Superior temporal gyrus (tissue), 1 donor: ENCODE data around the gene MEP1B.
A peak's percentile ranks its signal among the peaks of the same experiment; 100 is the strongest.
"Not testable (repeated sequence)": the region's sequence is repeated elsewhere in the genome, so short reads cannot be mapped to it uniquely, and the experiment has no call there.

ENCODE experiments used
- DNase-seq: peaks from one replicate; pipeline ENCODE4 v3.0.0-alpha.2; 2016; ENCODE audit errors: extremely low spot score

MEP1B gene

DNA sequence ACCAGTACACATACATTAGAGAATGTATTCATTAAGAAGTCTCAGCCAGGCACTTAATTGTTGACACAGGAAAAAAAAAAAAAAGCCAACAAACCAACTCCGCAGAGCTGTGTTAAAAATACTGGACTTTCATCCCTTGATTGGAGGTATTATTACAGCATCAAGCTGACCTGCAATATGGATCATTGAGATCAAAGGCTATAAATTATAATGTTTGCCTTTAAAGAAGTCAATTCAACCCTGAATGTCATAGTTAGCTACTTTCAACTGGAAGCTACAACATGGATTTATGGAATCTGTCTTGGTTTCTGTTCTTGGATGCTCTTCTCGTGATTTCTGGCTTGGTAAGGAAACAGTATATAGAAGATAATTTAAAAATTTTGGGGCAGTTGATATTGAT, at the start of gene MEP1B:
MEP1B (plus strand) TSS at position 250 of the 400 bp plus-strand sequence; CDS start at position 282, 32 bp downstream.
- DNase-seq = no peak

DNA sequence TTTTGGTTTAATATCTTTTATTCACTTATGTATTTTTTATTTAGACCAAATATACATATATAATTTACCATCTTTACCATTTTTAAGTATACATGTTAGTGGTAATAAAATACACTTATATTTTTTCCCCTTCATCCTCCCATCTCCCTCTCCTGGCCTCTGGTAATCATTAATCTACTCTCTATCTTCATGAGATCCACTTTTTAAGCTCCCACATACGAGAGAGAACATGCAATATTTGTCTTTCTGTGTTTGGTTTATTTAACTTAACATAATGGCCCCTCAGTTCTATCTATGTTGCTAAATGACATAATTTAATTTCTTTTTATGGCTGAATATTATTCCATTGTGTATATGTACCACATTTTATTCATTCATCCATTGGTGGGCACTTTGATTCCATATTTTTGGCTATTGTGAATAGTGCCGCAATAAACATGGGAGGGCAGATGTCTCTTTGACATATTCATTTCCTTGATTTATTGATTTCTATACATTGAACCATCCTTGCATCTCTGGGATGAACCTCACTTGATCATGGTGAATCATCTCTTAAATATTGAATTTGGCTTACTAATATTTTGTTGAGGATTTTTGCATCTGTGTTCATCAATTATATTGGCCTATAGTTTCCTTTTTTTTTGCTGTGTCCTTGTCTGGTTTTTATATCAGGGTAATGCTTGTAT, 41.5 kb upstream of the MEP1B start:
- DNase-seq = no peak

GRCh38 chr18:32152705-32153448, 37.0 kb upstream of the MEP1B start:
- DNase-seq = no peak

DNA sequence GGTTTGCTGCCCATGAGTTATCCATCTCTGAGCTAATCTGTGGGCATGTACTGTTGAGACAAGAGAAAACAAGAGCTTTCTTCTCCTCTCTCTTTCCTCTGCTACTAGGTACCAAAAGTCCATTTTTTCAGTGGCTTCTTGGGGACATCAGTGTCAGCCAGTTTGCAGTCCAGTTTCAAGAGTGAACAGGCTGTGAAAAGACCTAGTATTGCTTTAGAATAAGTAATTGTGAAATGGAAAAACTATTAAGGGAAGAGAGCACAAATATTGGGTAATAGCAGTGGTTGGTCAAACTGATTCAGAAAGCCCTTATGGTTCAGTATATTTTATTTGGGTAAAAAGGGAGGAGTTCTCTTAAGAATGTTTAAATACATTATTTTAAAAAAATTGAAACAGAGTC, 33.0 kb upstream of the MEP1B start:
- DNase-seq = no peak

- no peak for DNase-seq
These were observed 32.3 kb upstream of the MEP1B start for GRCh38 chr18:32157580-32157979.

DNA sequence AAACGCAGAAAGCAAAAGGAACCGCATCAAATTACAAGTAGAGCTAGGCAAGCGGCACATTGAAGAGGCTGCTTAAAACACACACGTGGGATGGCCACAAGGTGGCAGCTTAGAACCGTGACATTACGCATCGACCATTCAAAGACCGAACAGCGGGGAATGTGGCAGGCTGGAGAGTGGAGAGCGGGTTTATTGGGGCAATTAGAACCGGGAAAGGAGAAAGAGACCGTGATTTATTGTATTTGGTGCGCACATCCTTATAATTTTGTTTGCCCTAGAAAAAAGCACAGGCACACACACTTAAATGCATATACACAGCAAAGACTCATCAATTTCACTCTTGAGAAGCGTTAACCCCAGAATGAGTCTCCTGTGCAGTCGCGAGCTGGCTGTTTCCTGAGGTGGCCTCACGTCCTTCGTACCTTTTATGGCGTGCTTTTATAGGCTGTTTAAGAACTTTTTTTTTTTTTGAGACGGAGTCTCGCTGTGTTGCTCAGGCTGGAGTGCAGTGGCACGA, 31.7 kb upstream of the MEP1B start:
- DNase-seq = peak; percentile 96

DNA sequence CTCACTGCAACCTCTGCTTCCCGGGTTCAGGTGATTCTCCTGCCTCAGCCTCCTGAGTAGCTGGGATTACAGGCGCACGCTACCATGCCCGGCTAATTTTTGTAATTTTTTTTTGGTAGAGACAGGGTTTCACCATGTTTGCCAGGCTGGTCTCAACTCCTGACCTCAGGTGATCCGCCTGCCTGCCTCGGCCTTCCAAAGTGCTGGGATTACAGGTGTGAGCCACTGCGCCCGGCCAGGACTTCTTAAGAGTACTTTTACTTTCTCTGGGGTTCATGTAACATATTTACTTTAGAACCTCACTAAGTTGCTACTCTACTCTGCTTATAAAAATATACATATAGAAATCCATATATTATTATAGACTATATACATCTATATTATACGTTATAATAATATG, 31.2 kb upstream of the MEP1B start:
- not testable (repeated sequence) for DNase-seq

- no peak for DNase-seq
These were observed 29.3 kb upstream of the MEP1B start for GRCh38 chr18:32160547-32160946.

DNA sequence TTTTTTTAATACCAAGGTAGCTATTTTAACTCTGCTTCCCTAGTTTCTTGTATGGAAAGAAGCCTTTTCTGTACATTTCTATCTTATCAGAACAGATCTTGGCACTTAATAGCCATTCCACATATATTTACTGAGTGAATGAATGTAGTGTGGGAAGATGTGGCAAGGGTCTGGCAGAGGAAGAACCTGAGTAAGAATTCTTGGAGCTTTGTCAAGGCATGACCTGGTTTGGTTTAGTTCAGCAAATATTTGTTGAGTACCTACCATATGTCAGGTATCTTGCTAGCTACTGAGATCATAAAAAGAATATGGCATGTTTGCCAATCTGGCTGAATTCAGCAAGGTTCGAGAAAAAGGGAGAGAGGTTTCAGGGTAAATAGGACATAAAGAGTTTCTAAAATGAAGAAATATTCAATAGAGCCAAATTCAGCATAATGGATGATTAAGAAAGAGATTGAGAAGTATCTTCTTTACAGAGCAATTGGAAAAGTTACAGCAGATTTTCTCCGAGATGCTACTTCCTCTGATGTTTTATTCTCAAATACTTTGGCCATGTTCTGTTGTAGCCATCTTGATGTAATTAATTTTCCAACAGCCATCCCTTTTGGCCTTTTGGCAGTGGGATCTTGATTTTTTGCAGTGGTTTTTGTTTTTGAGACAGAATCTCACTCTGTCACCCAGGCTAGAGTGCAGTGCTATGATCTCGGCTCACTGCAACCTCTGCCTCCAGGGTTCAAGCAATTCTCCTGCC, 21.7 kb upstream of the MEP1B start:
- no peak for DNase-seq

- DNase-seq = no peak
These were observed 16.2 kb upstream of the MEP1B start for GRCh38 chr18:32173654-32174053.

- no peak for DNase-seq
These were observed 15.1 kb upstream of the MEP1B start for GRCh38 chr18:32174719-32175118.

DNA sequence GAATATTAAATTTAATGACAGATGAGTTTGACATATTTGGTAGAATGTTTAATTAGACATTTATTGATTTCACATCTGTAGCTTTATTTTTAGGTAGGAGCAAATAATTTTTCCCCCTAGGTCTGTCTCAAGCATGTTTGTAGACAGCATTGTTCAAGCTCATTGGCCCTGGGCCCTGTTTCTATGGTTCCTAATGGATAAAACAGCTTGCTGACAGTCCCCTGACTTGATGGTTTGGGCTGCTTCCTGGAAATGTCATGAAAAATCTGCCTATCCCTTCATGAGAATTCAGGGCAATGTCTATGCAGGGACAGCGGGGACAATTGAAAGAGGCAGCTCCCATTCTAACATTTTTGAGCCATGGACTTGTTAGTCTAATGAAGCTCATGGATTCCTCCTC, 14.6 kb upstream of the MEP1B start:
- DNase-seq = peak; percentile 46

- not testable (repeated sequence) for DNase-seq
These were observed 13.1 kb upstream of the MEP1B start for GRCh38 chr18:32176745-32177144.

DNA sequence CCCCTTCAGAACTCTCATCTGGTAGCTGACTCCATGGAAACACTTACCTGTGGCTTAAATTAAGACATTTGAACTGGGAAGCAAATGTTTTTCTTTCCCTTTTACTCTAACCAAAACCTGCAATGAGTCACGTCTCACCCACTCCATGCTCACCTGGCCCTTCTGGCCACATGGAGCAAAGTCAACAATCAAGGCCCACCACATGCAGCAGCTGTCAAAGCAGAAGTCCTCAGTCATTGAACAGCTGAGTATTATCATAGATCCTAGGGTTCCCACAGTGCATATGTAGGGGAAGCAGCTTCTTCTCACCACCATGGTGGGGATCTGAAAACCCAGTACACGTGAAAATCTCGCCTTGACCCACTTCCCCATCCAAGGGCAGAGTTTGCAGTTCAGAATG, 12.3 kb upstream of the MEP1B start:
- no peak for DNase-seq

- DNase-seq = no peak
These were observed 6.3 kb upstream of the MEP1B start for GRCh38 chr18:32183503-32183902.

GRCh38 chr18:32190209-32190608, 370 bp downstream of the MEP1B start:
- DNase-seq = no peak

GRCh38 chr18:32195881-32196815, 6.3 kb downstream of the MEP1B start:
- DNase-seq = no peak

DNA sequence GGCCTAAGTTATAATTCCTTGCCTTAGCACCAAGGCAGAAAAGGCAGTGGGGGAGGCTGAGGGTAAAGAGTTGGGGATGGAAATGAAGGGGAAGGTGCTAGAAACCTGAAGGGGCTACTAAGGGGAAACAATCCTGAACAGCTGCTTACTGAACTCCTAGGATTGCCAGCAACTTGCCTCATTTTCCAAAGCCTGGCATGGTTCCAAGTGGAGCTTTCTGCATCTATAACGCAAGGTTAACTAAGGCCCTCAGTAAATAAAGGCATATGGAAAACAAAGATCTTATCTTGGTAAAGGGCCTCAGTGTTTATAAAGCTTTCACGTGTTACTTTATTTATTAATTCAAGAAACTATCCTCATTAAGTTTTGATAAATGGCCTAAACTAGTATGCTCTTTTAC, 10.9 kb downstream of the MEP1B start:
- no peak for DNase-seq

DNA sequence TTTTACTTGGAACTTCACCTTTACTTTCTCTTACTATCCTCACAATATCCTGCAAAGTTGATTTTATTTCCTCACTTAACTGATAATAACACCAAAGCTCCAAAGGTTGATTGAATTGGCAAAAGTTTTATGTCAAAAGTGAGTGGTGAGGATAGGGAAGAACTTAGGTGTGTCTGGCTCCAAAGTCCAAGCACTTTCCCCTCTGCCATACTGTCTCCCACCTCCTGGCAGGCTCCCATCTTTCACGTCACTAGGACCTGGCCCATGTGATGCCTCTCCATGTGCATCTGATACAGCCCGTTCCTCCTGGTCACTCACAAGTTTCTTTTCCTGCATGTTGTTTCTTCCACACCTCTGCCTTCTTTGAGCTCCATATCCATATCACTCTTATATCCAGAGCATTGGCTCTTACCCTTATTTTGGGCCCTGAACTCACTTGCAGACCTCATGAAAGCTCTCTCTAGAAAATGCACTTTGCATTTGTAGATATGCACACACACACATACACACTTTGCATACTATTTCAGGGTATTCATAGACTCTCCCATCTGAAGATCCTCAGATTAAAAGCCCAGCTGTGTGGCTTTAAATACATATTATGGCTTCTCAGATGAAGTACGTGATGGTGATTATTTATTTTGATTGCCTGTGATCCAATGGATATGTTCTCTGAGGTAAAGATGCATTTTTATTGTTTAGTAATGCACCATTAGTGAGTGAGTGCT, 12.3 kb downstream of the MEP1B start:
- DNase-seq = no peak

DNA sequence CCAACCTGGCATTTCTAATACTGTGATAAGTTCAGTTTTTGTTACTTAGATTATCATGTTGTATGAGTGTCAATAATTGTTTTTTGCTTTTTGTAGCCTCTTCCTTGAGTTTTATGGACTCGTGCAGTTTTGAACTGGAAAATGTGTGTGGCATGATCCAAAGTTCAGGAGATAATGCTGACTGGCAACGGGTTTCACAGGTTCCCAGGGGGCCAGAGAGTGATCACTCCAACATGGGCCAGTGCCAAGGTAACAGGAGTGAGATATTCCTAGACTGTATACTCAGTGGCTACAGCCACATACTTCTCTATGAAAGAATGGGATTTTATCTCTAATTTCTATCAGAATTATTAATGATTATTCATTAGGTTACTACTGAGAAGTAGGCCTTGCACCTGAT, 18.2 kb downstream of the MEP1B start:
- DNase-seq = no peak

DNA sequence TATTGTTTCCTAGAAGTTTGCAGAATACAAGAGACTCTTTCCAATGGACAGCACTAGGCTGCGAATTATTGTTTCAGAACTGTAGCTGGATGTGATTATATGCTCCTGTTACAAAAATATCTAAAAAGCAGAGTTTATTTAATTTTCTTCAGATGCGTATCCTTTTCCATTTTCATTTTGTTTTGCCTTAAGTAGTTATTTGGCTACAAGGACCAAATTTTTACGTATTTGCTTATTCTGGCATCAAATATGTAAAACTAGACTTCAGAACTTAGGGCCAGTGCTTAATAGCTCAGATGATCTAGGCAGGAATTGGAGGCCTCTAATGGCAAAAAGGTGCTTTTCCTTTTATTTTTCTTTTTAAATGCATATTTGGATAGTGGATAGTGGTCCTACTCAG, 18.7 kb downstream of the MEP1B start:
- no peak for DNase-seq
